SK-N-SH (cell line): ENCODE data around the gene FPR2. TPM values are rescaled to one million over a fixed set of nuclear protein-coding genes. Genes with fewer than 3 reads are reported as not detected.

Experiments used
- CTCF ChIA-PET: fragments of 300-600, 350-600 bp; formaldehyde crosslinking; extraction: SDS; loops from one replicate; lab custom pipeline; 2021; lab: Yijun Ruan, JAX
- POLR2A ChIA-PET: fragments of 350-600 bp; sonication (Branson Sonifier 250); formaldehyde crosslinking; extraction: SDS; loops from one replicate; lab custom pipeline; 2020; ENCODE audit warnings: antibody characterized with exemption, inconsistent platforms; lab: Yijun Ruan, JAX
- DNase-seq: peaks from one replicate; pipeline ENCODE4 v3.0.0; 2012
- H2AFZ ChIP-seq: fragments of 200-600 bp; sonication (generic); 2 replicates; pipeline ENCODE4 v1.8.1; 2016; ENCODE audit warnings: antibody characterized with exemption, mild to moderate bottlenecking, low read depth
- H3F3A ChIP-seq: fragments of 200-600 bp; sonication (generic); replicated peaks from 2 replicates; pipeline ENCODE3; 2016; ENCODE audit warnings: antibody characterized with exemption, mild to moderate bottlenecking; ENCODE audit not compliant: insufficient read depth
- H3K27ac ChIP-seq, 2 experiments: fragments of 200-500 bp in 1 of 2; fragments of 200-600 bp in 1 of 2; sonication (Bioruptor generic) in 1 of 2; sonication (generic), shearing (Covaris generic) in 1 of 2; 2 replicates each; pipeline versions ENCODE4 v1.5.1 to v1.6.1; 2014 to 2016; ENCODE audit warnings: low read depth in 2 of 2, inconsistent platforms in 1 of 2, low read length in 1 of 2, mild to moderate bottlenecking in 1 of 2, mixed read lengths in 1 of 2
- H3K27me3 ChIP-seq: fragments of 200-600 bp; sonication (generic), shearing (Covaris generic); 2 replicates; pipeline ENCODE4 v1.6.1; 2016; ENCODE audit warnings: mixed run types; ENCODE audit not compliant: insufficient read depth
- H3K36me3 ChIP-seq, 2 experiments: fragments of 200-500 bp in 1 of 2; fragments of 200-600 bp in 1 of 2; sonication (Bioruptor generic) in 1 of 2; sonication (generic) in 1 of 2; replicated peaks in 1 of 2; 2 replicates each; pipeline versions ENCODE3 to v1.5.1; 2014 to 2016; ENCODE audit warnings: low read length in 1 of 2, mild to moderate bottlenecking in 1 of 2; ENCODE audit not compliant: insufficient read depth in 2 of 2, control insufficient read depth in 1 of 2
- H3K4me1 ChIP-seq, 2 experiments: fragments of 200-500 bp in 1 of 2; fragments of 200-600 bp in 1 of 2; sonication (Bioruptor generic) in 1 of 2; sonication (generic), shearing (Covaris generic) in 1 of 2; 2 replicates each; pipeline versions ENCODE4 v1.5.1 to v1.6.1; 2014 to 2016; ENCODE audit warnings: low read depth in 1 of 2, low read length in 1 of 2, mixed run types in 1 of 2; ENCODE audit not compliant: insufficient read depth in 2 of 2, control insufficient read depth in 1 of 2
- H3K4me2 ChIP-seq: fragments of 200-600 bp; sonication (generic), shearing (Covaris generic); 2 replicates; pipeline ENCODE4 v1.6.1; 2017; ENCODE audit warnings: mixed run types
- H3K4me3 ChIP-seq, 2 experiments: fragments of 200-500 bp in 1 of 2; fragments of 200-600 bp in 1 of 2; sonication (Bioruptor generic) in 1 of 2; sonication (generic), shearing (Covaris generic) in 1 of 2; 2 replicates each; pipeline versions ENCODE4 v1.5.1 to v1.8.1; 2014 to 2016; ENCODE audit warnings: low read depth in 2 of 2, inconsistent platforms in 1 of 2, low read length in 1 of 2, mild to moderate bottlenecking in 1 of 2, mixed read lengths in 1 of 2, moderate library complexity in 1 of 2
- H3K79me2 ChIP-seq: fragments of 200-600 bp; sonication (generic); 2 replicates; pipeline ENCODE4 v1.8.1; 2017; ENCODE audit warnings: mild to moderate bottlenecking; ENCODE audit not compliant: insufficient read depth
- H3K9ac ChIP-seq: fragments of 200-600 bp; sonication (generic); 2 replicates; pipeline ENCODE4 v1.6.1; 2017; ENCODE audit warnings: mixed run types
- H3K9me2 ChIP-seq: fragments of 200-600 bp; sonication (generic); 2 replicates; pipeline ENCODE4 v1.6.1; 2017; ENCODE audit warnings: mixed run types
- H3K9me3 ChIP-seq: fragments of 200-600 bp; sonication (generic); 2 replicates; pipeline ENCODE4 v1.6.1; 2017; ENCODE audit warnings: mixed run types, mild to moderate bottlenecking, moderate library complexity
- H4K20me1 ChIP-seq: fragments of 200-600 bp; sonication (generic); 2 replicates; pipeline ENCODE4 v1.6.1; 2017; ENCODE audit warnings: mild to moderate bottlenecking, mixed run types; ENCODE audit not compliant: insufficient read depth
- CTCF ChIP-seq: fragments of 200-600 bp; sonication (generic); IDR thresholded peaks from 2 replicates; pipeline ENCODE4 v1.6.1; 2017; ENCODE audit warnings: antibody characterized with exemption, mild to moderate bottlenecking, moderate library complexity
- ELF1 ChIP-seq: IDR thresholded peaks from 2 replicates; pipeline ENCODE4 v1.4.0; 2012
- EZH2phosphoT487 ChIP-seq: fragments of 200-600 bp; sonication (generic); IDR thresholded peaks from 2 replicates; pipeline ENCODE4 v1.6.1; 2017; ENCODE audit warnings: low read depth, mixed run types, mild to moderate bottlenecking, antibody characterized with exemption, moderate library complexity, borderline replicate concordance
- FOXJ3 ChIP-seq: sonication (generic); formaldehyde crosslinking; IDR thresholded peaks from 2 replicates; pipeline ENCODE4 v1.5.1; 2020; ENCODE audit warnings: mild to moderate bottlenecking, missing genetic modification reagents
- FOXM1 ChIP-seq: IDR thresholded peaks from 2 replicates; pipeline ENCODE4 v1.4.0; 2012; ENCODE audit warnings: low read depth, mild to moderate bottlenecking
- IRF3 ChIP-seq: fragments of 150-350 bp; IDR thresholded peaks from 2 replicates; pipeline ENCODE4 v1.6.1; 2016; ENCODE audit warnings: mild to moderate bottlenecking, low read depth, low read length
- MEF2A ChIP-seq: IDR thresholded peaks from 2 replicates; pipeline ENCODE4 v1.4.0; 2012; ENCODE audit warnings: low read depth, borderline replicate concordance
- PBX3 ChIP-seq: IDR thresholded peaks from 2 replicates; pipeline ENCODE4; 2012
- POLR2AphosphoS5 ChIP-seq: IDR thresholded peaks from 2 replicates; pipeline ENCODE4 v1.6.1; 2012; ENCODE audit warnings: low read depth, low read length
- RAD21 ChIP-seq: IDR thresholded peaks from 2 replicates; pipeline ENCODE4 v1.6.1; 2012; ENCODE audit warnings: mild to moderate bottlenecking, low read length
- REST ChIP-seq: IDR thresholded peaks from 2 replicates; pipeline ENCODE4 v1.6.1; 2012; ENCODE audit warnings: mild to moderate bottlenecking, low read depth, low read length, moderate library complexity
- SMC3 ChIP-seq: IDR thresholded peaks from 2 replicates; pipeline ENCODE4 v1.6.1; 2012; ENCODE audit warnings: low read depth, low read length, improper control_type of control experiment
- TCF12 ChIP-seq: IDR thresholded peaks from 2 replicates; pipeline ENCODE4 v1.4.0; 2012
- TEAD4 ChIP-seq: IDR thresholded peaks from 2 replicates; pipeline ENCODE4 v1.4.0; 2012; ENCODE audit warnings: mild to moderate bottlenecking, borderline replicate concordance; ENCODE audit not compliant: insufficient read depth
- USF1 ChIP-seq: IDR thresholded peaks from 2 replicates; pipeline ENCODE4 v1.4.0; 2012; ENCODE audit warnings: low read depth, borderline replicate concordance
- YY1 ChIP-seq: IDR thresholded peaks from 2 replicates; pipeline ENCODE4 v1.4.0; 2012; ENCODE audit warnings: low read depth, mild to moderate bottlenecking
- ZBTB33 ChIP-seq: IDR thresholded peaks from 2 replicates; pipeline ENCODE4 v1.4.0; 2012; ENCODE audit warnings: low read depth, borderline replicate concordance
- WGBS: methylation state at CpG from one replicate; pipeline ENCODE4 v1.1.6; 2017; ENCODE audit warnings: low lambda C conversion rate; 5-methylcytosine and 5-hydroxymethylcytosine counted together
- polyA plus RNA-seq, 3 experiments: library from polyadenylated mRNA; depleted of rRNA; stranded (reverse); fragments of >200 nt; gene quantifications; 2 replicates each; pipeline ENCODE4 v1.2.3, GENCODE V29; 2012

FPR2 gene
- polyA plus RNA-seq, 1 of the 3 experiments (the other 2 are of a cell fraction) = not detected

- TF ChIP-seq FOXJ3 (no peak), IRF3 (no peak), RAD21 (no peak), EZH2phosphoT487 (no peak), SMC3 (no peak), ZBTB33 (no peak), TCF12 (peak; percentile 80; the same call in 1 of the 2 replicates), YY1 (0 out of 2 replicates have a peak, but pooled peaks have one; percentile 59)
Observed at GRCh38 chr19:51799034-51799773, 38.2 kb downstream of the FPR2 start (continued).

- Histone ChIP-seq H3K4me2 (peak overlapping the region; percentile 75), H3K9ac (peak overlapping the region; percentile 64), H3K27ac (peak overlapping the region in 1 of 2 experiments; percentile 91; a peak in 2 of 4 replicates), H3K36me3 (no peaks in the 10 kb centered on the region), H3K27me3 (no peaks in the 10 kb centered on the region), H3K9me3 (no peaks in the 10 kb centered on the region), H3K9me2 (no peaks in the 10 kb centered on the region), H3K4me1 (peaks cover 10 to 22% of the 10 kb centered on the region in 2 experiments; a peak in 3 of 4 replicates), H3K4me3 (peak overlapping the region in 1 of 2 experiments; percentile 29; a peak in 1 of 4 replicates), H4K20me1 (no peaks in the 10 kb centered on the region), H2AFZ (no peak overlapping the region), H3F3A (peaks cover 46% of the 10 kb centered on the region), H3K79me2 (no peaks in the 10 kb centered on the region; the same call in 1 of the 2 replicates)
- 58% methylated on average over 7 of the region's 13 CpGs for WGBS
- DNase-seq = no peak
- ChIA-PET POLR2A (no interaction called here), CTCF (interaction anchor here (1.2 kb wide), 1 partner anchor 9 kb away, joined by 6 read pairs; no protein-coding TSS in a partner anchor)
- TF ChIP-seq MEF2A (no peak), FOXM1 (no peak), PBX3 (no peak), SMC3 (no peak), REST (no peak), RAD21 (no peak), CTCF (no peak), FOXJ3 (no peak), POLR2AphosphoS5 (no peak), YY1 (no peak), TEAD4 (no peak; the same call in 1 of the 2 replicates), USF1 (no peak), EZH2phosphoT487 (no peak), ELF1 (no peak)
Observed at GRCh38 chr19:51799774-51800472, 38.9 kb downstream of the FPR2 start.
